GM19463 (cell line): ENCODE data around the gene PPFIBP2.

Experiments used
- ATAC-seq: cut with Tn5 transposase; IDR thresholded peaks from one replicate; pipeline ENCODE4 v1.9.1; 2021; ENCODE audit warnings: mild to moderate bottlenecking, moderate library complexity; ENCODE audit not compliant: unreplicated experiment

Gene PPFIBP2

GRCh38 chr11:7621090-7621489, 107.3 kb downstream of the PPFIBP2 start:
- ATAC-seq: no peak

- no peak for ATAC-seq
These were observed 107.8 kb downstream of the PPFIBP2 start for GRCh38 chr11:7621554-7621953.

GRCh38 chr11:7622721-7623120, 108.9 kb downstream of the PPFIBP2 start:
- no peak for ATAC-seq

- no peak for ATAC-seq
These were observed 114.9 kb downstream of the PPFIBP2 start for GRCh38 chr11:7628660-7629059.

- no peak for ATAC-seq
These were observed 116.2 kb downstream of the PPFIBP2 start for GRCh38 chr11:7630002-7630401.

GRCh38 chr11:7632211-7632610, 118.4 kb downstream of the PPFIBP2 start:
- no peak for ATAC-seq

GRCh38 chr11:7635137-7635536, 121.3 kb downstream of the PPFIBP2 start:
- ATAC-seq: no peak

GRCh38 chr11:7635708-7636107, 121.9 kb downstream of the PPFIBP2 start:
- no peak for ATAC-seq

- ATAC-seq: no peak
These were observed 122.6 kb downstream of the PPFIBP2 start for GRCh38 chr11:7636350-7636749.

- no peak for ATAC-seq
These were observed 123.8 kb downstream of the PPFIBP2 start for GRCh38 chr11:7637447-7638157.

GRCh38 chr11:7638710-7639642, 125.2 kb downstream of the PPFIBP2 start:
- peak; percentile 78 for ATAC-seq

GRCh38 chr11:7639643-7640025, 125.8 kb downstream of the PPFIBP2 start:
- no peak for ATAC-seq

GRCh38 chr11:7640816-7641215, 127.0 kb downstream of the PPFIBP2 start:
- ATAC-seq: no peak

GRCh38 chr11:7642747-7643146, 128.9 kb downstream of the PPFIBP2 start:
- ATAC-seq: no peak

GRCh38 chr11:7643314-7643713, 129.5 kb downstream of the PPFIBP2 start:
- no peak for ATAC-seq

GRCh38 chr11:7645206-7645605, 131.4 kb downstream of the PPFIBP2 start:
- ATAC-seq: no peak

GRCh38 chr11:7646866-7647265, 133.1 kb downstream of the PPFIBP2 start:
- ATAC-seq: no peak

- ATAC-seq: no peak
These were observed 134.5 kb downstream of the PPFIBP2 start for GRCh38 chr11:7648264-7648663.

GRCh38 chr11:7651140-7651551, 137.3 kb downstream of the PPFIBP2 start:
- ATAC-seq: no peak

GRCh38 chr11:7651700-7652099, 137.9 kb downstream of the PPFIBP2 start:
- no peak for ATAC-seq

- ATAC-seq: no peak
These were observed 140.5 kb downstream of the PPFIBP2 start for GRCh38 chr11:7654195-7654705.
